NCI-H82 (cell line): ENCODE measurements around the gene PTPRR.

Source experiments
- DNase-seq: peaks from one replicate; lab custom pipeline; 2025; lab: John Stamatoyannopoulos, UW

The PTPRR gene

GRCh38 chr12:70603044-70603443, 317.5 kb downstream of the PTPRR start:
- no peak for DNase-seq

GRCh38 chr12:70598467-70599193, 321.9 kb downstream of the PTPRR start:
- DNase-seq: no peak

- no peak for DNase-seq
These were observed 327.9 kb downstream of the PTPRR start for GRCh38 chr12:70592664-70593063.

GRCh38 chr12:70590549-70591226, 329.9 kb downstream of the PTPRR start:
- DNase-seq: no peak

GRCh38 chr12:70590051-70590450, 330.5 kb downstream of the PTPRR start:
- peak; percentile 75 for DNase-seq
